Stimulated activated CD8-positive, alpha-beta memory T cell treated with anti-CD3 and anti-CD28 coated beads, Interleukin-7, amount 100 ng/mL, for 4 hours (primary cell): ENCODE data around the gene PARP11.
"Not testable (repeated sequence)": the region's sequence is repeated elsewhere in the genome, so short reads cannot be mapped to it uniquely, and the experiment has no call there.

Source experiments
- DNase-seq, 2 donors: peaks; one replicate each; pipeline ENCODE4 v3.0.0-alpha.2; 2020; ENCODE audit warnings: low read depth in 2 of 2

PARP11 gene

DNA sequence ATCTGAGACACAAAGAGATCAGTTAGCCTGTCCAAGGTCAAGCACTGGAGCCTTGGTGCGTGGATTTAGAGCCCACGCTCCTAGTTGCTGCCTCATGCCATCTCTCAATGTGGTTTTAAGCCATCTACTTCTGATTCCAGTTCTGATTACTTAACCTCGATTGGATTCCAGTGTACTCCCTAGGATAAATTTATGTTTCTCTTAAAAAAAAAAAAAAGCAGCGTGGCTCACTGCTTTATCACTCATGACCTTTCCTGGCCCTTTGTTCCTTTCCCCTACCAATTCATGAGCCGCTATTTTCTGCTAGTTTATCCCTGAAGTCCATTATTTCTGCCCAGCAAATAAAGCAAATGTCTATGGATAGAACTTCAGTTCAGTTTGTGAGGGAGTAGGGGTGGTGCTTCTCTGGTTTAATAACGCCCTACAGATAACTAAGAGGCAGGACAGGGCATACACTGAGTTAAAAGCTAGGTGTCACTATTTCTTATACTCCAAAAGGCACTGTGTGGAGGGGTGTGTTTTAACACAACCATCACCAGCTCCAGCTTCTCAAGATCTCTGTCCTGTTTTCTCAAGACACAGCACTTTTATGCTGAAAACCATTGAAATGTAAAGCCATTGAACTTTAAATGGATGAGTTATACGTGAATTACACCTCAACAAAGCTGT lies 9.8 kb upstream of the PARP11 start:
- DNase-seq: no peak

DNA sequence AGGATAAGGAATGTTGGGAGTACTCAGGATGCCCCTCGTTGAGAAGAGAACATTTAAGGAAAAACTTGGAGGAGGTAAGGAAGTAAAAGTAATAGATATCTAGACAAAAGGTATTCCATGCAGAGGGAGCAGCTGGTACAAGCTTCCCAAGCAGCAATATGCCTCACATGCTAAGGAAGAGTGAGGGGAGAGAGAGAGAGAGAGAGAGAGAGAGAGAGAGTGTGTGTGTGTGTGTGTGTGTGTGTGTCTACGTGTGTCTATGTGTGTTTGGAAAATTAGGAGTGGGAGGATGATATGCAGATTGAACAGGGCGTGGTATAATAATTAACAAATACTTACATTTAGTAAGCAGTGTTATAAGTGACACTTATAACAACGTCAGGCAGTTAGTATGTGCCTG lies 9.2 kb upstream of the PARP11 start:
- DNase-seq: no peak

- no peak for DNase-seq
Measured at GRCh38 chr12:3881281-3881950, 8.2 kb upstream of the PARP11 start.

DNA sequence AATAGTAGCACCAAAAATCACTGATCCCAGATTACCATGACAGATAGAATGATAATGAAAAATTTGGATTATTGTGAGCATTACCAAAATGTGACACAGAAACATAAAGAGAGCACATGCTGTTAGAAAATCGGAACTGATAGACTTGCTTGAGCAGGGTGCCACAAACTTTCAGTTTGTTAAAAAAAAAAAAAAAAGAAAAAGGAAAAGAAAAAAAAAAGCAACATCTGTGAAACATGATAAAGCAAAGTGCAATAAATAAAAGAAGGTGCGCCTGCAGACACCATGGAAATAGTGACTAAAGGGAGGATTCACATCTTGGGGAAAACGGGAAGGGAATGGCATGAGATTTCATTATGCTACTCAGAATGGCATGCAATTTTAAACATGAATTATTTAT lies 6.6 kb upstream of the PARP11 start:
- DNase-seq: no peak

DNA sequence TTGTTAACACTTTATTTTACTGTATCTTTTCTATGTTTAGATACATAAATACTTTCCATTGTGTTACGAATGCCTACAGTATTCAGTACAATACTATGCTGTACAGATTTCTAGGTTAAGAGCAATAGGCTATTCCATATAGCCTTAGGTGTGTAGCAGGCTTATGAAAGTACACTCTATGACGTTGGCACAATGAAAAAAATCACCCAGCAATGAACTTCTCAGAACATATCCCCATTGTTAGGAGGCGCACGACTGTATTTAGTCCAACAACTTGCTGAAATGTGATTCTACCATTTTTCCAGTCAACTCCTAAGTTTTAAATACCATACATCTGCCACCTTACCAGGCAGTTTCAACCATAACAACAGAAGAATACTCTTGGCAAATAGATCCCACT lies 1.8 kb downstream of the PARP11 start:
- no peak for DNase-seq

GRCh38 chr12:3869865-3870264 lies 3.3 kb downstream of the PARP11 start:
- DNase-seq: peak; percentile 1 to 15

GRCh38 chr12:3869433-3869832 lies 3.8 kb downstream of the PARP11 start:
- DNase-seq: no peak

GRCh38 chr12:3863756-3864155 lies 9.4 kb downstream of the PARP11 start:
- DNase-seq: no peak

GRCh38 chr12:3842517-3842916 lies 30.7 kb downstream of the PARP11 start:
- DNase-seq: no peak

DNA sequence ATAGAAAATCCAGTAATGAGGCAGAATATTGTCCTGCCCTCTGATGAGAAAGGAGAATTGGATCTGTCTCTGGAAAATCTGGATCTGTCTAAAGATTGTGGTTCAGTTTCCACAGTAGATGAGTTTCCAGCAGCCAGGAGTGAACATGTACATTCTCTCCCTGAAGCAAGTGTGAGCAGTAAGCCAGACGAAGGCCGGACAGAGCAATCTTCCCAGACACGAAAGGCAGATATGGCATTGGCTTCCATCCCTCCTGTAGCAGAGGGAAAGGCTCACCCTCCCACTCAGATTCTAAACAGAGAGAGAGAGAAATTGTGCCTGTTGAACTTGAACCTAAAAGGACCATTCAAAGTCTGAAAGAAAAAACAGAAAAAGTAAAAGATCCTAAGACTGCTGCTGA lies 31.4 kb downstream of the PARP11 start:
- DNase-seq: no peak

- not testable (repeated sequence) for DNase-seq
Measured at GRCh38 chr12:3840833-3841232, 32.4 kb downstream of the PARP11 start.

GRCh38 chr12:3839745-3840144 lies 33.5 kb downstream of the PARP11 start:
- not testable (repeated sequence) for DNase-seq

GRCh38 chr12:3838701-3839548 lies 34.3 kb downstream of the PARP11 start:
- peak; percentile 11 to 60 for DNase-seq

GRCh38 chr12:3838076-3838475 lies 35.1 kb downstream of the PARP11 start:
- DNase-seq: no peak

- DNase-seq: no peak
Measured at GRCh38 chr12:3837049-3837448, 36.1 kb downstream of the PARP11 start.

DNA sequence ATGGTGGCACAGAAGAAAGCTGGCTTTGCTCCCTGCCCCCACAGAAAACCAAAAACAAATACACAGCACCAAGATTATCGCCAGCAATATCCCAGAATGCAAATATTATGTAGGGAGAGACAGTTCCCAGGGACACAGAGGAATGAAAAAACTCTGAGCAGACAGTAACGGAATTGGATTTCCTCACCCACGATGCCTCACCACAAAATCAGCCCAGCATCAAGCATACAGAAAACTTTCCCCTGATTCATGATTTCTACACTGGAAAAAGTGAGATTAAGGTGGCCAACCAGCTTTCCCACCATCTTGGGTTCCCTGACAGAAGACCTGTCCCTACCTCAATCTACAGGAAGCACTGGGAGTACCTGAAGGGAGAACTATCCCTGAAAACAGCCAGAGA lies 36.6 kb downstream of the PARP11 start:
- DNase-seq: no peak

- DNase-seq: no peak
Measured at GRCh38 chr12:3835914-3836313, 37.3 kb downstream of the PARP11 start.

GRCh38 chr12:3834774-3835173 lies 38.4 kb downstream of the PARP11 start:
- DNase-seq: no peak

GRCh38 chr12:3833670-3834310 lies 39.4 kb downstream of the PARP11 start:
- no peak for DNase-seq

DNA sequence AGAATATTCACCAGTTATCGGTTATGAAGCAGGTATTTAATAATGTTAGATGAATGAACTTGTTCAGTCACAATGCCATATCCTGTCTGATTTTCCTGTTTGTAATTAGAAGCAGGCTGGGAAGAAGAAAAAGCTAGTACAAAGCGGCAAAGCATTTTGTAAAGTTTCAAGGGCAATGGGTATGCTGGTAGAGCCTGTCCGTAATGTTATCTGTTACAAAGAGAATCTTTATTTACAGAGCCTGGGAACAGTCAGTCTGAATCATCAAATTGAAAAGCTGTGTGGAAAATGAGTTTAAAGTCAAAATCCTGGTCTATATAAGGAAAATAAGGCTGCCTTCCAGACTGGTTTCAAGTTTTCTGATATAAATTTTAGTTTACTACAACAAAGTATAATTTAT lies 40.5 kb downstream of the PARP11 start:
- DNase-seq: no peak

GRCh38 chr12:3828888-3829287 lies 44.3 kb downstream of the PARP11 start:
- no peak for DNase-seq

GRCh38 chr12:3827301-3828000 lies 45.7 kb downstream of the PARP11 start:
- DNase-seq: no peak
